Vagina (tissue), 2 donors: Measurements from ENCODE around the gene KHDRBS1.

ENCODE experiments used
- CTCF ChIP-seq, 3 experiments: fragments of 450-650 bp in 2 of 3; fragments of 200-600 bp in 1 of 3; sonication (generic) in 1 of 3; IDR thresholded peaks; one replicate each; pipeline ENCODE4 v1.5.1; 2017 to 2019; ENCODE audit warnings: antibody characterized with exemption in 3 of 3, mild to moderate bottlenecking in 2 of 3, moderate library complexity in 2 of 3
- POLR2AphosphoS5 ChIP-seq, 2 donors: sonication (generic); formaldehyde crosslinking; IDR thresholded peaks; one replicate each; pipeline ENCODE4 v1.9.0; 2017; ENCODE audit warnings: antibody characterized with exemption in 2 of 2, mild to moderate bottlenecking in 2 of 2, low read depth in 1 of 2; ENCODE audit not compliant: insufficient read depth in 1 of 2

GRCh38 chr1:32020339-32020738 lies 6.7 kb downstream of the KHDRBS1 start:
- TF ChIP-seq CTCF (IDR thresholded peaks at IDR 0.05) (no peak), POLR2AphosphoS5 (IDR thresholded peaks at IDR 0.05; ENCODE audit: insufficient read depth in 1 of 2, low read depth in 1 of 2) (peak in 1 of 2 donors; percentile 41)
